Large intestine (tissue), 3 donors: ENCODE results near the gene KLHL2. TPM values are rescaled to one million over a fixed set of nuclear protein-coding genes. Genes with fewer than 3 reads are reported as not detected.
A peak's percentile ranks its signal among the peaks of the same experiment; 100 is the strongest.

Experiments used
- DNase-seq, 2 donors: peaks; one replicate each; pipeline versions ENCODE4 v3.0.0 to v3.0.0-alpha.2; 2013
- H3K27ac ChIP-seq: one replicate; pipeline ENCODE4 v1.5.1; 2013; ENCODE audit warnings: low read length
- H3K27me3 ChIP-seq: 2 replicates; pipeline ENCODE4 v1.6.1; 2013; ENCODE audit warnings: low read length; ENCODE audit not compliant: control insufficient read depth, insufficient read depth
- H3K36me3 ChIP-seq: 2 replicates; pipeline ENCODE4 v1.6.1; 2013; ENCODE audit warnings: low read length; ENCODE audit not compliant: control insufficient read depth, insufficient read depth
- H3K4me1 ChIP-seq: one replicate; pipeline ENCODE4 v1.6.1; 2013; ENCODE audit warnings: low read length; ENCODE audit not compliant: control insufficient read depth, insufficient read depth
- H3K4me3 ChIP-seq: one replicate; pipeline ENCODE4 v1.5.1; 2013; ENCODE audit warnings: low read length
- H3K9me3 ChIP-seq: one replicate; pipeline ENCODE4 v1.6.1; 2013; ENCODE audit warnings: mild to moderate bottlenecking, low read depth, low read length, moderate library complexity; ENCODE audit not compliant: control insufficient read depth
- WGBS: methylation state at CpG from one replicate; pipeline ENCODE4 v1.1.5; 2013; ENCODE audit warnings: low lambda C conversion rate; ENCODE audit not compliant: insufficient coverage; 5-methylcytosine and 5-hydroxymethylcytosine counted together
- polyA plus RNA-seq: library from polyadenylated mRNA; unstranded; fragments of 120-200 nt; gene quantifications from one replicate; pipeline ENCODE4 v1.2.1, GENCODE V29; 2013

The KLHL2 gene
- polyA plus RNA-seq, 1 donor = 15.0 TPM

DNA sequence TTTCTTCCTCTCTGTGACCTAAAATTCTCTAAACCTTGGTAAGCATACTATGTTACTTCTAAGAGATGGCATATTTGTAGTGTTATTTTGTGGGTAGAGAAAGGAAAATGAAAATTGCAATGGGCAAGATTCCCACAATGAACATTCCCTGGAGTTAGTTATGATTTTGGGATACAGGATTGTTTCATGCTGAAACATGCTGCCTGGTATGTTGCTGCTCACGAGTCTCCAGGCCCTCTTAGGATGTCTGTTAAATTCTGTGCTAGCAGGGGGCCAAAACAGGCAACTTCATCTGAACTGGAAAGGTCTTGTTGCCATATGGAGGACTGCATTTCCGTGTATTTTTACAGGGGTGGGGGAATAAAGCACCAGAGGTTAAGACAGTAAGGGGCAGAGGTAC, 101.2 kb downstream of the KLHL2 start:
- Histone ChIP-seq H3K9me3 (no peaks in the 10 kb centered on the region), H3K36me3 (peaks cover 12% of the 10 kb centered on the region), H3K4me3 (no peak overlapping the region), H3K27ac (no peak overlapping the region), H3K27me3 (no peaks in the 10 kb centered on the region), H3K4me1 (no peaks in the 10 kb centered on the region)
- no peak for DNase-seq
- no CpG with 5 or more reads among the region's 2 CpGs for WGBS

DNA sequence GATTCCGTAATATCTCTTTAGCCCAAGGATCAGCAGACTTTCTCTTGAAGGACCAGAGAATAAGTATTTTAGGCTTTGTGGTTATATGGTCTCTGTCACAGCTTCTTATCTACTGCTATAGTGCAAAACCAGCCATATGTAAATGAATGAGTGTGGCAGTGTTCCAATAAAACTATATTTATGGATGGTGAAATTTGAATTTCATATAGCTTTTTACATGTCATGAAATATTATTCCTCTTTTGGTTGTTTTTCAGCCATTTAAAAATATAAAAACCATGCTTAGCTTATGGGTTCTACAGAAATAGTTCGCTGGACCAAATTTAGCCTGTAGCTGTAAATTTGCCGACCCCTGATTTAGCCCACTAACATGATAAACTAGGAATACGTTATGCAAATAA, 102.1 kb downstream of the KLHL2 start:
- WGBS = 91% methylated on average over 3 of the region's 4 CpGs
- peaks cover 16% of the 10 kb centered on the region for H3K36me3 ChIP-seq
- H3K4me3 ChIP-seq = no peak overlapping the region
- no peaks in the 10 kb centered on the region for H3K4me1 ChIP-seq
- no peak for DNase-seq
- H3K27me3 ChIP-seq = no peaks in the 10 kb centered on the region
- no peak overlapping the region for H3K27ac ChIP-seq
- H3K9me3 ChIP-seq = no peaks in the 10 kb centered on the region

DNA sequence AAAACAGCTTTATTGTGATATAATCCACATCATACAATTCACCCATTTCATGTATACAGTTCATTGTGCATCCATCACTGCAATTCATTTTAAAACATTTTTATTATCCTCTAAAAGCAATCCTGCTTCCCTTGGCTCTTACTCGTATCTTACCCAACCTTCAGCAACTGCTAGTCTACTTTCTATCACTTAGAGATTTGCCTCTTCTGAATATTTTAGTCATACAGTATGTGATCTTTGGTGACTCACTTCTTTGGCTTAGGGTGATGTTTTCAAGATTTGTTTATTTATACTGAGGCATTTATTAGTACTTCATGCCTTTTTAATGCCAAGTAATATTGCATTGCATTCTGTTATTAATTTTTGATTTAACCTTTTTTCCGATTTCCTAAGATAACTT, 105.1 kb downstream of the KLHL2 start:
- Histone ChIP-seq H3K36me3 (peaks cover 16% of the 10 kb centered on the region), H3K27ac (no peak overlapping the region), H3K4me1 (no peaks in the 10 kb centered on the region), H3K27me3 (no peaks in the 10 kb centered on the region), H3K4me3 (no peak overlapping the region), H3K9me3 (no peaks in the 10 kb centered on the region)
- DNase-seq = no peak
- 100% methylated on average over 2 of the region's 2 CpGs for WGBS

DNA sequence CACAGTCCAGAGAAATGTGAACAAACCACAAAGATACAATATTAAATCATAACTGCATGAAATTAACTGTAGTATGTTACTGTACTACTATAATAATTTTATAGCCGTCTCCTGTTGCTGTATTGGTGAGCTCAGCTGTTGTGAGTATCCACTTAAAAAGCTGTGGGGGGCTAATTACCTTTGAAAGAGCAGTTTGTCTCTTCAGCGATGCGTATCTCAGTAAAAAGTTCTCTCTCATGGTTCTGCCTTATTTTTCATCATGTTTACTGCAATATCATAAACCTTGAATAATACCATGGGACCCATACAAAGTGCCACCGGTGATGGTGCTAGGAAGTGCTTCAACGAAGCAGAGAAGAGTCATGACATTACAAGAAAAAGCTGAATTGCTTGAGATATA, 111.7 kb downstream of the KLHL2 start:
- 92% methylated on average over 3 of the region's 5 CpGs for WGBS
- H3K4me3 ChIP-seq = no peak overlapping the region
- no peak overlapping the region for H3K27ac ChIP-seq
- H3K27me3 ChIP-seq = no peaks in the 10 kb centered on the region
- H3K9me3 ChIP-seq = no peaks in the 10 kb centered on the region
- no peaks in the 10 kb centered on the region for H3K4me1 ChIP-seq
- no peak for DNase-seq
- H3K36me3 ChIP-seq = peaks cover 5% of the 10 kb centered on the region

DNA sequence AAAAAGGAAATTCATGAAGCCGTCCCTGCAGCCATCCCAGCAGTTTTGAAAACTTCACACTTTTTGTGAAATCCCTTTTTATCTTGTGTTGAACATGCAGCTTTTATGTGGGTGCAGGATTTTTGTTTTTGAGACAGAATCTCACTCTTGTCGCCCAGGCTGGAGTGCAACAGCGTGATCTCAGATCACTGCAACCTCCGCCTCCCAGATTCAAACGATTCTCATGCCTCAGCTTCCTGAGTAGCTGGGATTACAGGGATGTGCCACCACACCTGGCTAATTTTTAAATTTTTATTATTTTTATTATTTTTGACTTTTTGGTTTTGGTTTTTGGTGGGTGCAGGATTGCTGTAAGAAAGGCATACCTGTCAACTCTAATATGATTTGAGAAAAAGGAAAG, 112.1 kb downstream of the KLHL2 start:
- no peaks in the 10 kb centered on the region for H3K4me1 ChIP-seq
- no peak for DNase-seq
- no peaks in the 10 kb centered on the region for H3K27me3 ChIP-seq
- peaks cover 4% of the 10 kb centered on the region for H3K36me3 ChIP-seq
- WGBS = no CpG with 5 or more reads among the region's 5 CpGs
- H3K27ac ChIP-seq = no peak overlapping the region
- no peak overlapping the region for H3K4me3 ChIP-seq
- no peaks in the 10 kb centered on the region for H3K9me3 ChIP-seq

DNA sequence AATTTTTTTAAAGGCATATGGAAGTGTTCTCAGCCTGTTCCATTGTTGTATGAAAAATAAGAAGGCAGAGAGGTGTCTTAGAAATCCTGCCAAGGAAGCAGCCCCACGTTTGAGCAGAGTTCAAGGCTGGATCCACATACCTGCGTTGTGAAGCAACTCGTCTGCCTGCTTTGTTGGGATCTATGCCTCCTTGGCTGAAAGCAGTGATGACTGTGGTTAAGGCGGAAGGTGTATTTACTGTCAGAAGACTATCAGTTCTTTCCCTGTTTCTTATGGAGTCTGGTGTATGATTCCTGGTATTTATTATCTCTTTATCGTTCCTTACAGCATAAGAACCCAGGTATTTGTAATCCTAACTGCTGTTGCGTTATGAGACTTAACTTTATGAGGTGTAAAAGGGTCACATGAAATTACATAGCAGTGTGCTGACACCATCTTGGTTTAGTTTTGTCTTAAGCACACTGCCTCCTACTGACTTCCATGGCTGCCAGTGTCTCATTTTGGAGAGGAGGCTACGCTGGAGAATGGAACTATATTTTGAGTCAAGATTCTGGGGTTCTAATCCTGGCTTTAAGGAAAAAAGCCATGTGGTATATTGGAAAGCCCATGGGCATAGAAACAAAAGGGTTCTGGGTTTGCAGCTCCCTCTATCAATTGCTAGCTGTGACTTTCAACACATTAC, 117.0 kb downstream of the KLHL2 start:
- H3K27me3 ChIP-seq = no peaks in the 10 kb centered on the region
- peak; percentile 82 to 91 for DNase-seq
- H3K4me3 ChIP-seq = peak overlapping the region; percentile 53
- H3K9me3 ChIP-seq = no peaks in the 10 kb centered on the region
- H3K27ac ChIP-seq = peak overlapping the region; percentile 93
- H3K36me3 ChIP-seq = no peaks in the 10 kb centered on the region
- no CpG with 5 or more reads among the region's 7 CpGs for WGBS
- H3K4me1 ChIP-seq = peaks cover 5% of the 10 kb centered on the region

DNA sequence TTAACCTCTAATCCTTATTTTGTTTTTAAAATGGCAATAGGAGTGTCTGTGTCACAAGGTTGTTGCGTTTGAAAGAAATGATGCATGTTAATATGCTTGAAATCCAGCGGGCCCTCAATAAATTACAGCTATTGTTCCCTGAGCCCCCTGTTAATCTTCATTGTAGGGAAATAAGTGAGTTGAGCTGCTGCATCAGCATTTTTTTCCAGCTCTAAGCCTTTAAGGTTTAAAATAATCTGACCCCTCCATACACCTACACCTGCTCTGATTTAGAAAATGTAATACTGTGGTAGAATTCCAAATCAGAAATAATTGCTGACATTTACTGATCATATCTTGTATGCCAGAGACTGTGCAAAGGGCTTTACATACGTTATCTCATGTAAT, 117.5 kb downstream of the KLHL2 start:
- peak overlapping the region; percentile 93 for H3K27ac ChIP-seq
- no peaks in the 10 kb centered on the region for H3K9me3 ChIP-seq
- H3K4me1 ChIP-seq = peaks cover 5% of the 10 kb centered on the region
- WGBS = 100% methylated on average over 1 of the region's 3 CpGs
- H3K4me3 ChIP-seq = no peak overlapping the region
- H3K27me3 ChIP-seq = no peaks in the 10 kb centered on the region
- DNase-seq = peak in 1 of 2 donors; percentile 24
- no peaks in the 10 kb centered on the region for H3K36me3 ChIP-seq

DNA sequence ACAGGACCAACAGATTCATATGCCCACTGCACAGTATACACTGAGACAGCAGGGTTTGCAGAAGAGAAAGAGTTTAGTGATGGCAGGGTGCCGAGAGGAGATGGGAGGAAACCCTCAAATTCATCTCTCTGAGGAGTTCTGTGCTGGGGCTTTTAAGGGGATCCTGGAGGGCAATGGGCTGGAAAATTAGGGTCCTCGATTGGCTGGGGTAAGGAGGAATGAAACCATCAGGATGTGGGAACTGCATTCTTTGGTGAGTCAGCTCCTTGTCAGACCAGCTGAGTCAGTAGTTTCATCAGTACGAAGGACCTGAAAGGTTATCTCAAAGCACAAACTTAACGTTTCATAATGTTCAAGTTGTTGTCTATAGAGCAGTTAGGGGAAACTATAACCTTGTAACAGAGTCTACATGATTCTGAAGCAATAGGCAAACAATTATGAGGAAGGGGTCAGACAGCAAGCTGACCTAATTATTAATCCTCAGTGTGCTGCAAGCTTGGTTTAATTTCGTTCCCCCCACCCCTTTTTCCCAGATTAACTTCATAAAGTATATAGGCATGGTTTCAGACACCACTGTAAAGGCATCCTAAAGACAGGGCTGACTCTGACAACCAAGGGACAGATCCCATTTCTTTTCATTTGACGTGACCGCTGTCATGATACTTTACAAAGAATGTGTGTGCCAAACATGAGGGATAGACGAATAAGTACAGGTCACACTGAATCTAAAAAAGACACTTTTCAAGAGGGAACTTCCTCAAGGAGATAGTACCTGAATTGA, 118.6 kb downstream of the KLHL2 start:
- Histone ChIP-seq H3K27me3 (no peaks in the 10 kb centered on the region), H3K36me3 (peaks cover 5% of the 10 kb centered on the region), H3K27ac (peak overlapping the region; percentile 93), H3K4me1 (peaks cover 5% of the 10 kb centered on the region), H3K4me3 (peak overlapping the region; percentile 65), H3K9me3 (no peaks in the 10 kb centered on the region)
- WGBS = 83% methylated on average over 3 of the region's 8 CpGs
- peak; percentile 70 to 84 for DNase-seq

DNA sequence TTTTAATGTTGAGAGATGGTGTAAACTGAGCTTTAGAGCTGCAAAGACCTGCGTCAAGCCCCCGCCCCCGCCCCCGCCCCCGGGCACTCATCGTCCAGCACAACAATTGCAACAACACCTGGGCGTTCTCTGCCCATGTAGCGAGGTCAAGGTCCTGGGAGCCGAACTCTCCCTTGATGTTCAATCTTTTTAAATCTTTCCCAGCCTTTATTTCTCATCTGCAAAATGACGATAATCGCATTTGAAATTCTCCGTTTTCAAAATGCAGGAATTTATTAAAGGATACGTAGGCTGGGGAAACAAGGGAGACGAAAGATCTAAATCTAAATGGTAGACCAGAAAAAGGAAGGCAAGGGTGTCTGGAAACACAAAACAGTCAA, 119.5 kb downstream of the KLHL2 start:
- Histone ChIP-seq H3K27me3 (no peaks in the 10 kb centered on the region), H3K27ac (peak overlapping the region; percentile 93), H3K4me3 (peak overlapping the region; percentile 65), H3K9me3 (no peaks in the 10 kb centered on the region), H3K36me3 (peaks cover 7% of the 10 kb centered on the region), H3K4me1 (peaks cover 5% of the 10 kb centered on the region)
- no CpG with 5 or more reads among the region's 14 CpGs for WGBS
- peak in 1 of 2 donors; percentile 51 for DNase-seq

DNA sequence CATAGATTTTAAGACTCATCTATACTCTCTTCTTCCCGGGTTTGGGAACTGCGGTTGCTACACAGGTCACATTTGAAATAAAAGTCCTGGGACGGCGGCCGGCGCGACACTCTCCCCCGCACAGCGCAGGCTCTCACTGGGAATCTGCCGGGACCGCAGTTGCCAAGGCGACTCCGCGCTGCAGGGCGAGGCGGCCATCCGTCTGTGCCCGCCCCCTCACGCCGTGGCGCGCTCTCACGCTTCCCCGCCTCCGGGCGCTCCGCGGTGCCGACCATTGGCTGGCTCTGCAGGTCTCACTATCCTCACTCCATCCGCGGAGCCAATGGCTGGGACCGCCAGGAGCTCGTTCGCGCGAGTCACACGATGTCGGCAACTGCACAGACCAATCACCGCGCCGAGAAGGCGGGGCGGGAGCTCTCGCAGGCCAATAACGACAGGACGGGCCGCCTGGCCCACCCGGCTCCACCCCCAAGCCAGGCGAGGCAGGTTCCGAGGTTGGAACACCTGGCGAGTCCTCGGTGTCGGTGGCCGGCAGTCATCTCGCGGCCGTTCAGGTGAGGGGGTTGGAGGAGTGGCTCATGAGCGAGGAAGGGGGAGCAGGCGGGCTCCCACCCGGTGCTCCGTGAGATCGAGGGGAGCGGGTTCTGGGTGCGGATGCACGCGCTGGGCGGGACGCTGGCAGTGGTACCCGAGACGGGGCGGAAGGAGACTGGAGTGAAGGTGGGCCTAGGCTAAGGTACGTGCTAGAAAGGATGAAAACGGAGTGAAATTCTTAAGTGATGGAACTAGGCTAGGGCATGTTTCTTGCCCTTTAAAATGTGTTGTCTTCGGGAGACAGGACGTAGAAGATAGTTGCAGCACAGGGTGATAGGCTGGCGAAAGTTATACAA, 120.1 kb downstream of the KLHL2 start, which contains the start of gene MSMO1:
Gene MSMO1 (plus strand): TSS at position 459 of the 890 bp plus-strand sequence. CDS start 5,702 bp downstream, outside the sequence.
- no CpG with 5 or more reads among the region's 76 CpGs for WGBS
- Histone ChIP-seq H3K36me3 (peaks cover 7% of the 10 kb centered on the region), H3K4me1 (peaks cover 5% of the 10 kb centered on the region)

More for the DNA sequence above, 120.1 kb downstream of the KLHL2 start, which contains the start of gene MSMO1:
- Histone ChIP-seq H3K27me3 (no peaks in the 10 kb centered on the region), H3K27ac (peak within 1 kb of the TSS; percentile 97), H3K9me3 (no peaks in the 10 kb centered on the region), H3K4me3 (peak within 1 kb of the TSS; percentile 77)
- peak; percentile 100 for DNase-seq
